C4-2B (cell line): ENCODE results near the gene CILP2.

Experiments used
- CTCF ChIP-seq: fragments of 450-650 bp; conservative IDR thresholded peaks from 2 replicates; pipeline ENCODE4 v1.5.1; 2017; ENCODE audit warnings: mild to moderate bottlenecking
- ZFX ChIP-seq: fragments of 450-650 bp; IDR thresholded peaks from 2 replicates; pipeline ENCODE4 v1.6.1; 2017

- TF ChIP-seq CTCF (no peak), ZFX (no peak)
Observed at GRCh38 chr19:19579533-19580361, 41.7 kb downstream of the CILP2 start.
